Lower leg skin (tissue), 3 donors: ENCODE measurements around the gene C9orf43.

Experiments used
- POLR2A ChIP-seq, 2 donors: fragments of 450-650 bp; IDR thresholded peaks; one replicate each; pipeline ENCODE4 v1.6.1; 2016 to 2017; ENCODE audit warnings: antibody characterized with exemption in 2 of 2, mild to moderate bottlenecking in 1 of 2, moderate library complexity in 1 of 2
- TF ChIP-seq, protein P1 (sequence below), 3 donors: fragments of 450-650 bp; IDR thresholded peaks; one replicate each; pipeline ENCODE4 v1.5.1; 2016; ENCODE audit warnings: antibody characterized with exemption in 3 of 3, mild to moderate bottlenecking in 3 of 3, moderate library complexity in 2 of 3

- TF ChIP-seq, protein P1, sequence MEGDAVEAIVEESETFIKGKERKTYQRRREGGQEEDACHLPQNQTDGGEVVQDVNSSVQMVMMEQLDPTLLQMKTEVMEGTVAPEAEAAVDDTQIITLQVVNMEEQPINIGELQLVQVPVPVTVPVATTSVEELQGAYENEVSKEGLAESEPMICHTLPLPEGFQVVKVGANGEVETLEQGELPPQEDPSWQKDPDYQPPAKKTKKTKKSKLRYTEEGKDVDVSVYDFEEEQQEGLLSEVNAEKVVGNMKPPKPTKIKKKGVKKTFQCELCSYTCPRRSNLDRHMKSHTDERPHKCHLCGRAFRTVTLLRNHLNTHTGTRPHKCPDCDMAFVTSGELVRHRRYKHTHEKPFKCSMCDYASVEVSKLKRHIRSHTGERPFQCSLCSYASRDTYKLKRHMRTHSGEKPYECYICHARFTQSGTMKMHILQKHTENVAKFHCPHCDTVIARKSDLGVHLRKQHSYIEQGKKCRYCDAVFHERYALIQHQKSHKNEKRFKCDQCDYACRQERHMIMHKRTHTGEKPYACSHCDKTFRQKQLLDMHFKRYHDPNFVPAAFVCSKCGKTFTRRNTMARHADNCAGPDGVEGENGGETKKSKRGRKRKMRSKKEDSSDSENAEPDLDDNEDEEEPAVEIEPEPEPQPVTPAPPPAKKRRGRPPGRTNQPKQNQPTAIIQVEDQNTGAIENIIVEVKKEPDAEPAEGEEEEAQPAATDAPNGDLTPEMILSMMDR (IDR thresholded peaks at IDR 0.05) = no peak
- no peak for TF ChIP-seq POLR2A (IDR thresholded peaks at IDR 0.05)
Measured at GRCh38 chr9:113426701-113427100, 16.2 kb downstream of the C9orf43 start.
